Measurements from ENCODE around the gene E2F3. TPM values are rescaled to one million over a fixed set of nuclear protein-coding genes. Genes with fewer than 3 reads are reported as not detected.

Gene E2F3
- total RNA-seq, 1 experiment from 2014 or later: 6.7 TPM

DNA sequence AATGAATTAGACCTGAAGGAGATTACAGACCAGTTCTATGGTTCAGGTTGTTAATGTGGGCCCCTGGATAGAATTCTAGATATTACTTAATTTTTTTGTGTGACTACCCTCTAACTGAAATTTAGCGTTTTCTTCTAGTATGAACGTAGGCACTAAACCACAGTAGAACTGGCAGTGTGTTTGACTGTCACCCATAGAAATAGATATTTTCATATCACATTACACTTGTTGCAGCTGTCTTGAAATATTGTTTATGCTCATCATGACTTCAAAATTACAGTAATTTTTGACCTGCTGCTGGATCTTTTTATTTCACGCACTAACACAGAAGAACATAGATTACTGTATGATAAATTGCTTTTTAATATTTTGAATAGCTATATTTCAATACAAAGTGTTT, 31.6 kb downstream of the E2F3 start:
- DNase-seq (ENCODE audit: low read depth): no peak

- DNase-seq (ENCODE audit: low read depth): no peak
Observed at GRCh38 chr6:20433929-20434328, 32.2 kb downstream of the E2F3 start.

DNA sequence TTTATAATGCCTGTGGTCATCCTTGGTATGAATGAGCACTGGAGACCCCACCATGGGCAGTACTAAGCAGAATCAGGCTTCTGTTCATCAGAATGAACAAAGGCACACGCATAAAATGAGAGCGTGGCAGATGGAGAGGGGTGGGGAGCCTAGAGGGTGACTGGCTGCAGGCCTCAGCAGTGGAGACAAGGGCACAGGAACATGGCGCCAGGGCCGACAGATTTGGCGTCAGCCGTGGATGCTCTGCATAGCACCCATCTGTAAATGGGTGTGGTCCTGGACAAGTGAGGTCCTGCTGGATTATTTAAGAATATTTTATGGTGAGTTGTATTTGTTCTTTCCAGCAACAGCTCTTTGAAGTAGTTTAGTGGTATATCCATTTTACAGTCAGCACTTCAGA, 33.1 kb downstream of the E2F3 start:
- DNase-seq (ENCODE audit: low read depth): no peak

GRCh38 chr6:20436719-20437118, 35.0 kb downstream of the E2F3 start:
- DNase-seq (ENCODE audit: low read depth): no peak

DNA sequence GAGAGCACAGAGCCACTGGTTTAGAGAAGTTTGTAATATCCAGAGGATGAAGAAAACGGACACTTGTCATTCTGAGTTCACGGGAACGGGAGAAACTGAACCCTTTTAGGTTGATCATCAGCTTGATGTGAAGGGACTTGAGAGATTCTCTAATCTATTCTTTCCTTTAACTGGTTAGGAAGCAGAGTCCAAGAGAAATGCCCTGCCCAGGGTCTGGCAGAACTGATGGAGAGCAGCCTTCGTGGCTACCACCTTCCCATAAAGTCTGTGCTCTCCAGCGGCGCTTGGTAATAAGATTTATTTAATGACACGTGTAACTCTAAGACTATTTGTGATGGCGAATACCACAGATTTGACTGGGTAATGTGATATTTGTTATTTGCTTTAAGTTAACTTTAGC, 36.0 kb downstream of the E2F3 start:
- DNase-seq (ENCODE audit: low read depth): no peak

- no peak for DNase-seq (ENCODE audit: low read depth)
Observed at GRCh38 chr6:20438462-20439070, 36.9 kb downstream of the E2F3 start.

DNA sequence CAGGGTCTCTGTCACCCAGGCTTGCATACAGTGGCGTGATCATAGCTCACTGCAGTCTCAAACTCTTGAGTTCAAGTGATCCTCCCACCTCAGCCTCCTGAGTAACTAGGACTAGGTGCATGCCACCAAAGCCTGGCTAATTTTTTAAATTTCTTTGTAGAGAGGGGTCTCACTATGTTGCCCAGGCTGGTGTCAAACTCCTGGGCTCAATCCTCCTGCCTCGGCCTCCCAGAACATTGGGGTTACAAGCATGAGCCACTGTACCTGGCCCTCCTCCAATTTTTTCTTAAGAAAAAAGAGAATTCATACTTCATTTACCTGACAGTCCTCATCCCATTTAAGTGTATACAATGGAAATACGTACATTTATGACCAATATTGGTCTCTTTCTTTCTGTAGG, 37.9 kb downstream of the E2F3 start:
- DNase-seq (ENCODE audit: low read depth): no peak

GRCh38 chr6:20440296-20440695, 38.6 kb downstream of the E2F3 start:
- no peak for DNase-seq (ENCODE audit: low read depth)

DNA sequence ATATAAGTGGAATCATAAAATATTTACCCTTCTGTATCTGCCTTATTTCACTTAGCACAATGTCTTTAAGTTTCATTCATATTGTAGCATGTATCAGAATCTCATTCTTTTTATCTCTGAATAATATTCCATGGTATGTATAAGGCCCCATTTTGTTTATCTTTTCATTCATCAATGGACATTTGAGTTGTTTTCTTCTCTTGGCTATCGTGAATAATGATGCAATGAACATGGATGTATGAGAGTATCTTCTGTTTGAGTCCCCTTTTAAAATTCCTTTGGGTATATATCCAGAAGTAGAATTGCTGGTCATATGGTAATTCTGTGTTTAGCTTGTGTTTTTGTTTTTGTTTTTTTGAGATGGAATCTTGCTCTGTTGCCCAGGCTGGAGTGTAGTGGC, 39.6 kb downstream of the E2F3 start:
- no peak for DNase-seq (ENCODE audit: low read depth)

DNA sequence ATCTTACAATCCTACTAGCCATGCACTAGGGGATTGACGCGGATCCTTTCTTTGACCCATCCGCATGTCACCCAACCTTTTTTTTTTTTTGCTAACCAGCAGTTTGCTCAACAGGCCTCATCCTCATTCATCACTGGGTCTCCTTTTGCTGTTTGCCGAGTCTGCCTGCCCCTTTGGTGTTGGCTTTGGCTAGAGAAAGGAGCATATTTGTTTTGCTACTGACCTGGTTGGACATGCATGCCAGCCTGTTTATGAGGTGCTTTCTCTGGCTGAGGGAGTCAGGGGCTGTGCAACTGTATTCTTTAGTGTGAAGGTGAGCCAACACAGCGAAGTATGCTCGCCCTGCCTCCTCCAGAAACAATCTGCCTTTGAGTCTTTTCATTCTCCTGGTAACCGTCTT, 40.2 kb downstream of the E2F3 start:
- DNase-seq (ENCODE audit: low read depth): no peak

- peak; percentile 11 for DNase-seq (ENCODE audit: low read depth)
Observed at GRCh38 chr6:20444786-20445271, 43.1 kb downstream of the E2F3 start.

GRCh38 chr6:20447157-20447556, 45.5 kb downstream of the E2F3 start:
- DNase-seq (ENCODE audit: low read depth): no peak

DNA sequence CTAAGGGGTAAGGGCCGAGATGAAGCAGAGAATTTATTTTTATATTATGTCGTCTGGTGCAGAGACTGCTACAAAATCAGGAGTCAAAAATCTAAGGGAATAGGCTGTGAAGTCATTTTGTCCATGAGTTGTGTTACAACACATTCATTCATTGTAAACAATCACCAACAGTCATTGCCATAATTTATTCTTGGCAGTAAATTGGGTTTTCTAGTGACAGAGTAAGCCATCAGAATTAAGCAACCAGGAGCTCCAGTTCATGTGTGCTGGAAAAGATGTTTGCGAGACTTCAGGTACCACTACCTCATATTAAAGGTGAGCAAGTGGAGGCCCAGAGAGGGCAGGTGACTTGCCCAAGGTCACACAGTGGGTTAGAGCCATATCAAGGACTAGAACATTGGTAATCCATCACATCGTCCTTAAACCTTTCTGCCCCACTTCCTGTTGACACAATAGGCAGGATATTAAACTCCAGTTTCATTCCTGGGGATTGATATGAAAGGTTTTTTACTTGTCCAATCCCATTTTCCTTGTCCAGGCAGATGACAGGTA, 46.0 kb downstream of the E2F3 start:
- no peak for DNase-seq (ENCODE audit: low read depth)

DNA sequence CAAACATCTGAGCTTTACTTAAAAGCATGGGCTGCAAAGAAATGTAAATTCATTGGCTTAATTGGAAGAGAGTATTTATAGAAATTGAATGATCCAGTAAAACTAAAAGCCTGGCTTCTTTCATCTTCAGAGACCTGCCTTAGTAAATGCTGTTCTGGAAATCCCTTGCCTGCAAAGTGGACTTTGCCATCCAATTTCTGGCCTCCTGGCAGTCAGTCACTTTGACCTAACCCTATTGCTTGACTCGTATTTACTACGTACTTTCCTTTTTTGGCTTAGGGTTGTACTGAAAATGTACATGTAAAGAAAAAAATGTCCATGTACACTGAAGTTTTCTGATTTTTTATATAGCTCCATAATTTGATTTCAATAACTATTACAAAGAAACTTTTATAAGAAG, 47.1 kb downstream of the E2F3 start:
- DNase-seq (ENCODE audit: low read depth): no peak

DNA sequence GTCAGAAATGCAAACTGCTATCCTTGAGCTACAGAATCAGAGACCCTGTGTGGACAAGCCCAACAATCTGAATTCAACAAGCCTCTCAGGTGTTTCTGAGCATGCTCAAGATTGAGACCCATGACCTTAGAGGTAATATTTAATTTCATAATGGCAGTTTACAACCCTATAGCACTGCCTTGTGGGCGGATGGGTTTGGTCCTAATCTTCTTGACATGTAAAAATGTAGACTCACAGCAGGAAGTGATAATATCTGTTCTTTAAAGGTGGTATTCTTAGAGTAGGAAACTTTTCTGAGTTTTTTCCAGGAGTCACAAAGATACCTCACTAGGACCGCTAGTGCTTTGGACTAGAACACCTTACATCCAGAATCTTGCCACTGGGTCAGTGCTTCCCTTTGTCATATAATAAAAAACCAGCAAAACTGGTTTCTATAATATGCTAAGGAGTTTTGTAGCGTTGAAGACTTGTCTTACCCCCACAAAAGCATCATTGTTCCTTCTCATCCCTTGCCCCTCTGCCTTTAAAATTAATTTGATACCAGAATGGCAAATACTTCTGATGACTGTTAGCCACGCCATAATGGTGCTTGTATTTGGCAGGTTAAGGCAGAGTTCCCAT, 52.6 kb downstream of the E2F3 start:
- no peak for DNase-seq (ENCODE audit: low read depth)

DNA sequence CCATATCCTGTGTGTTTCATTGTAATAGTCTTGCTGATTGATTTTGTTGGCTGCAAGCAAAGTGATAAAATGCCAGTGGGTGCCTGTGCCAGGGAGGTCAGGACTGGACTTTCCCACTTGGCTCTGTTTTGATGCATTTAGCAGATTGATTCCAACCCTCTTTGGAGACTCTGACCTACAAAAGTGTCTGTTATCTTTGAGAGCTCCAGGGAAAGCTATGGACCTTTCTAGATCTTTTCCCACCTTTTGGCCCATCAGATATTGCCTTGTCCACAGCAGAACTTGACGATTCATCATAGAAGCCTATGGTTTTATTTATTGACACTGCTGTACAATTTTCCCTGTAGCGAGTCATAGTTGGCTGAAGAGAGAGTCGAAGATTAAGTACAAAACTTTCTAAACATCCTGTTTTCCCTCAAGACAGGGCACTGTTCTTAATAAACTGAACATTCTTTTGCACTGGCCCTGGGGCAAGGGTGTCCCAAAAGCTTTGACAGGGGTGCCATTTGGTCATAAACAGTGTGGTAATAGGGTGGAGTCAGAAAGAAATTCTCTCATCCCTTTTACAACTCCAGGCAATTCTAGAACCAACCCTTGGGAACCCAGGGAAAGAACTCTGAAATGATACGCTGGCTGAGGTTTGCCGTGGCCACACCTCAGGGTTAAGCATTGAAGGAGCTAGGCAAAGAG, 53.7 kb downstream of the E2F3 start:
- DNase-seq (ENCODE audit: low read depth): peak; percentile 13

- no peak for DNase-seq (ENCODE audit: low read depth)
Observed at GRCh38 chr6:20458027-20458894, 56.6 kb downstream of the E2F3 start.

DNA sequence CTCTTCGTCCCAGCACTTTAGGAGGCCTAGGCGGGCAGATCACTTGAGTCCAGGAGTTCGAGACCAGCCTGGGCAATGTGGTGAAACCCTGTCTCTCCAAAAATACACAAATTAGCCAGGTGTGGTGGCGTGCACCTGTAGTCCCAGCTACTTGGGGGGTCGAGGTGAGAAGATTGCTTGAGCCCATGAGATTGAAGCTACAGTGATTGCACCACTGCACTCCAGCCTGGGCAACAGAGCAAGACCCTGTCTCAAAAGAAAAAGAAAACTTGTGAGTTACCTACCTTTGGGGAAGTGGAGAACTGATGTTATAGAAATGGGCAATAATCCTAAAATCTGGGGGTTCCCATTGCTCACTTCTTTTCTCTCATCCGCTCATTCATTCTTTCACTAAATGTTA, 58.0 kb downstream of the E2F3 start:
- DNase-seq (ENCODE audit: low read depth): no peak

DNA sequence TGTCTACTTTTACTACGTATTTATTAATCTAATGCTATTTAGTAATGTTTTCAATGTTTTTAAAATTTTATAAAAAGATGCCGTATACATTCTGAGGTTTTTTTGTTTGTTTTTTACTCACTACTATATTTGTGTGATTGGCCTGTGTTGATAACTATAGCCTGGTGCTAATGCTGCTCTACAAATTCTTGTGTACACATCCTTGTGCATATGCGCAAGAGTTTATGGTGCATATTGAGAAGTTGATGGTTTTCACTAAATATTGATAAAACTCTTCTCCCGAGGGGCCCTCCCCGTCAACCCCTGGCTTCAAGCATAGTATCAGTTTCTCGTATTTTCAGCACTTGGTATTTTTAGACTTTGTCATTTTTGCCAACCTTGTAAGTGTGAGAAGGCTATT, 59.9 kb downstream of the E2F3 start:
- DNase-seq (ENCODE audit: low read depth): no peak

GRCh38 chr6:20463396-20463795, 61.7 kb downstream of the E2F3 start:
- no peak for DNase-seq (ENCODE audit: low read depth)

GRCh38 chr6:20464041-20464440, 62.4 kb downstream of the E2F3 start:
- no peak for DNase-seq (ENCODE audit: low read depth)

- DNase-seq (ENCODE audit: low read depth): no peak
Observed at GRCh38 chr6:20464847-20465246, 63.2 kb downstream of the E2F3 start.
